DOHH2 (cell line): ENCODE results near the gene INO80E.
A peak's percentile ranks its signal among the peaks of the same experiment; 100 is the strongest.
"Not testable (repeated sequence)": the region's sequence is repeated elsewhere in the genome, so short reads cannot be mapped to it uniquely, and the experiment has no call there.

ENCODE experiments used
- H3F3A ChIP-seq: fragments of 200-600 bp; sonication (generic), shearing (Covaris generic); 2 replicates; pipeline ENCODE4 v1.6.0; 2016; ENCODE audit warnings: antibody characterized with exemption, mild to moderate bottlenecking; ENCODE audit not compliant: control insufficient read depth, insufficient read depth
- H3K27ac ChIP-seq: fragments of 200-600 bp; sonication (generic); 2 replicates; pipeline ENCODE4 v1.5.1; 2014; ENCODE audit warnings: low read depth, mild to moderate bottlenecking, low read length, moderate library complexity
- H3K27me3 ChIP-seq: fragments of 200-600 bp; sonication (generic); 2 replicates; pipeline ENCODE4 v1.6.1; 2014; ENCODE audit warnings: mild to moderate bottlenecking, low read length, mixed read lengths; ENCODE audit not compliant: control insufficient read depth
- H3K36me3 ChIP-seq: fragments of 200-600 bp; sonication (generic); 2 replicates; pipeline ENCODE4 v1.6.1; 2014; ENCODE audit warnings: mild to moderate bottlenecking, low read length, moderate library complexity, mixed read lengths; ENCODE audit not compliant: control insufficient read depth
- H3K4me1 ChIP-seq: fragments of 200-600 bp; sonication (generic); 2 replicates; pipeline ENCODE4 v1.6.1; 2014; ENCODE audit warnings: mild to moderate bottlenecking, low read length, mixed read lengths; ENCODE audit not compliant: control insufficient read depth
- H3K4me2 ChIP-seq: fragments of 200-600 bp; sonication (generic); 2 replicates; pipeline ENCODE4 v1.6.0; 2014; ENCODE audit warnings: mild to moderate bottlenecking, low read length, moderate library complexity
- H3K4me3 ChIP-seq: fragments of 200-600 bp; sonication (generic); 2 replicates; pipeline ENCODE4 v1.5.1; 2014; ENCODE audit warnings: mild to moderate bottlenecking, low read length, mixed read lengths
- H3K79me2 ChIP-seq: fragments of 200-600 bp; sonication (generic); 2 replicates; pipeline ENCODE4 v1.6.1; 2014; ENCODE audit warnings: mild to moderate bottlenecking, low read length, mixed read lengths; ENCODE audit not compliant: control insufficient read depth
- H3K9me2 ChIP-seq: fragments of 200-600 bp; sonication (generic); replicated peaks from 2 replicates; pipeline ENCODE4 v1.6.1; 2014; ENCODE audit warnings: mild to moderate bottlenecking, low read length, mixed read lengths; ENCODE audit not compliant: control insufficient read depth
- H3K9me3 ChIP-seq: fragments of 200-600 bp; sonication (generic); 2 replicates; pipeline ENCODE4 v1.6.1; 2014; ENCODE audit warnings: antibody characterized with exemption, low read length, mixed read lengths; ENCODE audit not compliant: control insufficient read depth, insufficient read depth
- H4K20me1 ChIP-seq: fragments of 200-600 bp; sonication (generic); 2 replicates; pipeline ENCODE4 v1.6.0; 2014; ENCODE audit warnings: low read depth, mild to moderate bottlenecking, antibody characterized with exemption, low read length, moderate library complexity; ENCODE audit not compliant: control insufficient read depth, insufficient read depth
- EZH2phosphoT487 ChIP-seq: fragments of 200-600 bp; sonication (generic); IDR thresholded peaks from 2 replicates; pipeline ENCODE4 v1.6.1; 2017; ENCODE audit warnings: borderline replicate concordance, mild to moderate bottlenecking, antibody characterized with exemption, low read length, moderate library complexity, mixed read lengths
- TF ChIP-seq, protein P1 (sequence below): fragments of 200-600 bp; sonication (generic); IDR thresholded peaks from one replicate; pipeline ENCODE4 v1.5.1; 2014; ENCODE audit warnings: antibody characterized with exemption, mild to moderate bottlenecking, low read depth, low read length; ENCODE audit not compliant: poor library complexity, severe bottlenecking

The INO80E gene

GRCh38 chr16:30009990-30010843 is 14.2 kb downstream of the INO80E start:
- Histone ChIP-seq H4K20me1 (no peaks in the 10 kb centered on the region), H3K4me2 (peak overlapping the region; percentile 76), H3K36me3 (peaks cover 8% of the 10 kb centered on the region), H3K27ac (no peak overlapping the region), H3K9me2 (no peaks in the 10 kb centered on the region), H3K9me3 (no peaks in the 10 kb centered on the region), H3K27me3 (peaks cover 31% of the 10 kb centered on the region), H3K79me2 (no peaks in the 10 kb centered on the region), H3K4me3 (peak overlapping the region; percentile 71), H3K4me1 (peaks cover 26% of the 10 kb centered on the region), H3F3A (no peaks in the 10 kb centered on the region)
- TF ChIP-seq EZH2phosphoT487 = no peak
- TF ChIP-seq, protein P1, sequence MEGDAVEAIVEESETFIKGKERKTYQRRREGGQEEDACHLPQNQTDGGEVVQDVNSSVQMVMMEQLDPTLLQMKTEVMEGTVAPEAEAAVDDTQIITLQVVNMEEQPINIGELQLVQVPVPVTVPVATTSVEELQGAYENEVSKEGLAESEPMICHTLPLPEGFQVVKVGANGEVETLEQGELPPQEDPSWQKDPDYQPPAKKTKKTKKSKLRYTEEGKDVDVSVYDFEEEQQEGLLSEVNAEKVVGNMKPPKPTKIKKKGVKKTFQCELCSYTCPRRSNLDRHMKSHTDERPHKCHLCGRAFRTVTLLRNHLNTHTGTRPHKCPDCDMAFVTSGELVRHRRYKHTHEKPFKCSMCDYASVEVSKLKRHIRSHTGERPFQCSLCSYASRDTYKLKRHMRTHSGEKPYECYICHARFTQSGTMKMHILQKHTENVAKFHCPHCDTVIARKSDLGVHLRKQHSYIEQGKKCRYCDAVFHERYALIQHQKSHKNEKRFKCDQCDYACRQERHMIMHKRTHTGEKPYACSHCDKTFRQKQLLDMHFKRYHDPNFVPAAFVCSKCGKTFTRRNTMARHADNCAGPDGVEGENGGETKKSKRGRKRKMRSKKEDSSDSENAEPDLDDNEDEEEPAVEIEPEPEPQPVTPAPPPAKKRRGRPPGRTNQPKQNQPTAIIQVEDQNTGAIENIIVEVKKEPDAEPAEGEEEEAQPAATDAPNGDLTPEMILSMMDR = no peak

GRCh38 chr16:30010844-30011713 is 15.0 kb downstream of the INO80E start, which contains the start of gene DOC2A:
Gene DOC2A (minus strand): TSS chr16:30011027. CDS start chr16:30010222, 805 bp downstream.
- no peaks in the 10 kb centered on the region for H3K79me2 ChIP-seq
- H3F3A ChIP-seq = no peaks in the 10 kb centered on the region
- H3K4me1 ChIP-seq = peaks cover 26% of the 10 kb centered on the region
- H3K9me2 ChIP-seq = no peaks in the 10 kb centered on the region
- peaks cover under 1% of the 10 kb centered on the region for H3K36me3 ChIP-seq
- H3K4me3 ChIP-seq = peak within 1 kb of the TSS; percentile 71
- no peak within 1 kb of the TSS for H3K27ac ChIP-seq
- TF ChIP-seq, protein P1 = no peak
- TF ChIP-seq EZH2phosphoT487 = 0 out of 2 replicates have a peak, but pooled peaks have one; percentile 25
- H3K27me3 ChIP-seq = peaks cover 31% of the 10 kb centered on the region
- H4K20me1 ChIP-seq = no peaks in the 10 kb centered on the region
- no peaks in the 10 kb centered on the region for H3K9me3 ChIP-seq
- H3K4me2 ChIP-seq = peak within 1 kb of the TSS; percentile 76

GRCh38 chr16:30011714-30012504 is 15.9 kb downstream of the INO80E start:
- Histone ChIP-seq H3K4me1 (peaks cover 26% of the 10 kb centered on the region), H3K27ac (no peak overlapping the region), H4K20me1 (no peaks in the 10 kb centered on the region), H3K4me2 (peak overlapping the region; percentile 76), H3K4me3 (peak overlapping the region; percentile 71), H3F3A (no peaks in the 10 kb centered on the region), H3K36me3 (no peaks in the 10 kb centered on the region), H3K27me3 (peaks cover 31% of the 10 kb centered on the region), H3K9me3 (no peaks in the 10 kb centered on the region), H3K9me2 (no peaks in the 10 kb centered on the region), H3K79me2 (no peaks in the 10 kb centered on the region)
- TF ChIP-seq, protein P1 = no peak
- TF ChIP-seq EZH2phosphoT487 = no peak

GRCh38 chr16:30012598-30012997 is 16.6 kb downstream of the INO80E start:
- not testable (repeated sequence) for H3K4me2 ChIP-seq, H4K20me1 ChIP-seq, H3K27ac ChIP-seq, H3F3A ChIP-seq, H3K79me2 ChIP-seq, H3K9me3 ChIP-seq, H3K9me2 ChIP-seq, H3K4me3 ChIP-seq, H3K36me3 ChIP-seq
- Histone ChIP-seq H3K27me3 (peaks cover 31% of the 10 kb centered on the region), H3K4me1 (peaks cover 26% of the 10 kb centered on the region)

DNA sequence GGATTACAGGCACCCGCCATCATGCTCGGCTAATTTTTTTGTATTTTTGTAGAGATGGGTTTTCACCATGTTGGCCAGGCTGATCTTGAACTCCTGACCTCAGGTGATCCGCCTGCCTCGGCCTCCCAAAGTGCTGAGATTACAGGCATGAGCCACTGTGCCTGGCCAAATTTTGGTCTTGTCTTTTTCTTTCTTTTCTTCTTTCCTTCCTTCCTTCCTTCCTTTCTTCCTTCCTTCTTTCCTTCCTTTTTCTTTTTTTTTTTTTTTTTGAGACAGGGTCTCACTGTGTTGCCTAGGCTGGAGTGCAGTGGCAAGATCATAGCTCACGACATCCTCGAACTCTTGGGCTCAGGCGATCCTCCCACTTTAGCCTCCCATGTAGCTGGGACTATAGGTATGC is 19.4 kb downstream of the INO80E start:
- H3K9me3 ChIP-seq, H3K4me2 ChIP-seq, H3K27ac ChIP-seq, H3K4me3 ChIP-seq, H3F3A ChIP-seq, H3K79me2 ChIP-seq, H4K20me1 ChIP-seq, H3K36me3 ChIP-seq, H3K9me2 ChIP-seq: not testable (repeated sequence)
- H3K4me1 ChIP-seq = peaks cover 22% of the 10 kb centered on the region
- H3K27me3 ChIP-seq = peaks cover 20% of the 10 kb centered on the region
